B cell (primary cell): ENCODE results near the gene NUAK1.

Source experiments
- EZH2 ChIP-seq: IDR thresholded peaks from 2 replicates; pipeline ENCODE4 v1.6.1; 2012; ENCODE audit warnings: borderline replicate concordance, low read depth, mild to moderate bottlenecking, moderate library complexity, low read length; ENCODE audit not compliant: insufficient read depth, poor library complexity, severe bottlenecking
- TF ChIP-seq, protein P1 (sequence below): fragments of 200-600 bp; IDR thresholded peaks from one replicate; pipeline ENCODE4 v1.8.0; 2022; ENCODE audit warnings: antibody characterized with exemption, mild to moderate bottlenecking

DNA sequence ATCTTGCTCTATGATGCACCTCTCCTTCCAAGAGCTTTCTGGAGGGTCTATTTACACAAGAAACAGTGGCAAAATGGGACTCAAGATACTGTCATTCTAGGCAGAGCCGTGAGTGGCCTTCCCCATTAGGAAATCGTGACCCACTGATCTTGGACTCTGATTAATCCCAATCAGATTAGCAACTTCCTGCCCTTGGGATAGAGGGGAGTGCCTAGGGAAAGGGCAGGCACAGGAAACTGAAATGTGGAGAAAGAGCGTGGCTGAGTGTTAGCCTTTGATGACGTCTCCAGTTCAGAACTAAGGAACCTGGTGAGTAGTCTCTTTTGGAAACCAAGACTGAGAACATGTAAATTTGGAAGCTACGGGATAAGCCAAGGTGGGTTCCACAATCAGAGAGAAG, 76.1 kb downstream of the NUAK1 start:
- TF ChIP-seq, protein P1, sequence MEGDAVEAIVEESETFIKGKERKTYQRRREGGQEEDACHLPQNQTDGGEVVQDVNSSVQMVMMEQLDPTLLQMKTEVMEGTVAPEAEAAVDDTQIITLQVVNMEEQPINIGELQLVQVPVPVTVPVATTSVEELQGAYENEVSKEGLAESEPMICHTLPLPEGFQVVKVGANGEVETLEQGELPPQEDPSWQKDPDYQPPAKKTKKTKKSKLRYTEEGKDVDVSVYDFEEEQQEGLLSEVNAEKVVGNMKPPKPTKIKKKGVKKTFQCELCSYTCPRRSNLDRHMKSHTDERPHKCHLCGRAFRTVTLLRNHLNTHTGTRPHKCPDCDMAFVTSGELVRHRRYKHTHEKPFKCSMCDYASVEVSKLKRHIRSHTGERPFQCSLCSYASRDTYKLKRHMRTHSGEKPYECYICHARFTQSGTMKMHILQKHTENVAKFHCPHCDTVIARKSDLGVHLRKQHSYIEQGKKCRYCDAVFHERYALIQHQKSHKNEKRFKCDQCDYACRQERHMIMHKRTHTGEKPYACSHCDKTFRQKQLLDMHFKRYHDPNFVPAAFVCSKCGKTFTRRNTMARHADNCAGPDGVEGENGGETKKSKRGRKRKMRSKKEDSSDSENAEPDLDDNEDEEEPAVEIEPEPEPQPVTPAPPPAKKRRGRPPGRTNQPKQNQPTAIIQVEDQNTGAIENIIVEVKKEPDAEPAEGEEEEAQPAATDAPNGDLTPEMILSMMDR = no peak
- no peak for TF ChIP-seq EZH2
